Bronchial epithelial cell (primary cell): ENCODE measurements around the gene WDPCP. TPM values are rescaled to one million over a fixed set of nuclear protein-coding genes. Genes with fewer than 3 reads are reported as not detected.

Source experiments
- DNase-seq: peaks from one replicate; pipeline ENCODE4 v3.0.0-alpha.2; 2010; ENCODE audit warnings: low read depth
- FAIRE-seq: peaks from 2 replicates; lab custom pipeline; 2011; peaks lifted over from hg19 to GRCh38; lab: Jason Lieb, UNC
- H3K27me3 ChIP-seq: 2 replicates; pipeline ENCODE4 v1.5.1; 2011; ENCODE audit warnings: low read length; ENCODE audit not compliant: control insufficient read depth, insufficient read depth
- H3K36me3 ChIP-seq: 2 replicates; pipeline ENCODE4 v1.5.1; 2011; ENCODE audit warnings: low read length; ENCODE audit not compliant: control insufficient read depth, insufficient read depth
- H3K4me3 ChIP-seq: 2 replicates; pipeline ENCODE4 v1.5.1; 2011; ENCODE audit warnings: mild to moderate bottlenecking, low read depth, low read length, control low read depth
- total RNA-seq: library from RNA; depleted of rRNA; stranded (reverse); fragments of >200 nt; gene quantifications from 2 replicates; pipeline ENCODE4 v1.2.1, GENCODE V29; 2014
- TF ChIP-seq, protein P1 (sequence below): IDR thresholded peaks from 2 replicates; pipeline ENCODE4 v1.5.1; 2011; ENCODE audit warnings: mild to moderate bottlenecking, moderate library complexity, low read length, control low read depth, inconsistent platforms; ENCODE audit not compliant: insufficient read depth, severe bottlenecking

The WDPCP gene
- total RNA-seq, 1 donor from 2014 or later = 3.2 TPM

DNA sequence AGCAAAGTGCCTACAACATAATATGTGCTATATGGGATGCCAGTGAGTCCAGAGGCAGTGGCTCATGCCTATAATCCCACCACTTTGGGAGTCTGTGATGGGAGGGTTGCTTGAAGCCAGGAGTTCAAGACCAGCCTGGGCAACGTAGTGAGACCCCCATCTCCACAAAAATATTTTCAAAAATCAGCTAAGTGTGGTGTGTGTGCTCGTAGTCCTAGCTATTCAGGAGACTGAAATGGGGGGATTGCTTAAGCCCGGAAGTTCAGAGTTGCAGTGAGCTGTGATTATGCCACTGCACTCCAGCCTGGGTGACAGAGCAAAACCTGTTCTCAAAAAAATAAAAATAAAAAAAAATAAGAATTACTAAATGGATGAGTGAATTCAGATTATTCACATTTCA, 514.3 kb downstream of the WDPCP start:
- Histone ChIP-seq H3K4me3 (no peak overlapping the region), H3K27me3 (no peaks in the 10 kb centered on the region), H3K36me3 (no peaks in the 10 kb centered on the region)
- TF ChIP-seq, protein P1, sequence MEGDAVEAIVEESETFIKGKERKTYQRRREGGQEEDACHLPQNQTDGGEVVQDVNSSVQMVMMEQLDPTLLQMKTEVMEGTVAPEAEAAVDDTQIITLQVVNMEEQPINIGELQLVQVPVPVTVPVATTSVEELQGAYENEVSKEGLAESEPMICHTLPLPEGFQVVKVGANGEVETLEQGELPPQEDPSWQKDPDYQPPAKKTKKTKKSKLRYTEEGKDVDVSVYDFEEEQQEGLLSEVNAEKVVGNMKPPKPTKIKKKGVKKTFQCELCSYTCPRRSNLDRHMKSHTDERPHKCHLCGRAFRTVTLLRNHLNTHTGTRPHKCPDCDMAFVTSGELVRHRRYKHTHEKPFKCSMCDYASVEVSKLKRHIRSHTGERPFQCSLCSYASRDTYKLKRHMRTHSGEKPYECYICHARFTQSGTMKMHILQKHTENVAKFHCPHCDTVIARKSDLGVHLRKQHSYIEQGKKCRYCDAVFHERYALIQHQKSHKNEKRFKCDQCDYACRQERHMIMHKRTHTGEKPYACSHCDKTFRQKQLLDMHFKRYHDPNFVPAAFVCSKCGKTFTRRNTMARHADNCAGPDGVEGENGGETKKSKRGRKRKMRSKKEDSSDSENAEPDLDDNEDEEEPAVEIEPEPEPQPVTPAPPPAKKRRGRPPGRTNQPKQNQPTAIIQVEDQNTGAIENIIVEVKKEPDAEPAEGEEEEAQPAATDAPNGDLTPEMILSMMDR = no peak
- DNase-seq (no peak), FAIRE-seq (no peak)

- FAIRE-seq = no peak
- DNase-seq = no peak
- no peaks in the 10 kb centered on the region for H3K27me3 ChIP-seq
Observed at GRCh38 chr2:63071664-63072063, 516.6 kb downstream of the WDPCP start.

More at GRCh38 chr2:63071664-63072063, 516.6 kb downstream of the WDPCP start:
- Histone ChIP-seq H3K4me3 (no peak overlapping the region), H3K36me3 (no peaks in the 10 kb centered on the region)
- TF ChIP-seq, protein P1 = no peak

Other genes starting within 250 kb of the WDPCP start
- 109 and 118 TPM in 2 replicates for gene MDH1, start 486 bp upstream of the WDPCP start, total RNA-seq